GM12878 (cell line): ENCODE measurements around the gene CAMTA1. TPM values are rescaled to one million over a fixed set of nuclear protein-coding genes. Genes with fewer than 3 reads are reported as not detected.

Source experiments
- ATAC-seq: fragments of 200-7000 bp; cut with Tn5 transposase; 3 replicates; pipeline ENCODE4 v1.9.1; 2020; ENCODE audit warnings: mild to moderate bottlenecking, moderate library complexity
- BruUV-seq: library from RNA; stranded (reverse); fragments of 400-500 nt; replicated peaks from 2 replicates; lab custom pipeline; 2021; lab: Mats Ljungman, UMichigan
- CTCF ChIA-PET: fragments of 300-600 bp; sonication (Branson Sonifier 250); formaldehyde crosslinking; extraction: SDS; loops from one replicate; lab custom pipeline; 2021; ENCODE audit warnings: inconsistent platforms; lab: Yijun Ruan, JAX
- POLR2A ChIA-PET: fragments of 350-600 bp; formaldehyde crosslinking; extraction: SDS; loops from one replicate; lab custom pipeline; 2021; ENCODE audit warnings: inconsistent platforms; lab: Charles Lee
- RAD21 ChIA-PET: fragments of 300-600 bp; sonication (Branson Sonifier 250); formaldehyde crosslinking; loops from one replicate; lab custom pipeline; 2023; ENCODE audit warnings: antibody characterized with exemption; ENCODE audit not compliant: unreplicated experiment; lab: Charles Lee
- SMC1A ChIA-PET: fragments of 300-600 bp; sonication (Branson Sonifier 250); formaldehyde crosslinking; loops from one replicate; lab custom pipeline; 2023; ENCODE audit not compliant: unreplicated experiment, uncharacterized antibody; lab: Charles Lee
- DNase-seq: peaks from one replicate; pipeline ENCODE4 v3.0.0-alpha.2; 2011; ENCODE audit warnings: low read depth, low spot score
- FAIRE-seq: peaks from 3 replicates; lab custom pipeline; 2011; peaks lifted over from hg19 to GRCh38; lab: Jason Lieb, UNC
- H2AFZ ChIP-seq: 2 replicates; pipeline ENCODE4 v1.6.0; 2011; ENCODE audit warnings: low read depth, low read length, control low read depth; ENCODE audit not compliant: control insufficient read depth
- H3K27ac ChIP-seq: 2 replicates; pipeline ENCODE4 v1.5.1; 2011; ENCODE audit warnings: control low read depth; ENCODE audit not compliant: control insufficient read depth, insufficient read depth
- H3K27me3 ChIP-seq, 2 experiments: replicated peaks in 1 of 2; 2 replicates each; pipeline versions ENCODE4 v1.6.0 to v1.6.1; 2011; ENCODE audit warnings: low read length in 1 of 2; ENCODE audit not compliant: control insufficient read depth in 2 of 2, insufficient read depth in 2 of 2
- H3K36me3 ChIP-seq, 2 experiments: 2 replicates each; pipeline ENCODE4 v1.5.1; 2011; ENCODE audit warnings: low read length in 1 of 2; ENCODE audit not compliant: control insufficient read depth in 2 of 2, insufficient read depth in 2 of 2
- H3K4me1 ChIP-seq: 2 replicates; pipeline ENCODE4 v1.6.1; 2011; ENCODE audit warnings: mild to moderate bottlenecking, low read length, moderate library complexity, mixed read lengths; ENCODE audit not compliant: control insufficient read depth, insufficient read depth
- H3K4me2 ChIP-seq: 2 replicates; pipeline ENCODE4 v1.6.0; 2011; ENCODE audit warnings: control low read depth; ENCODE audit not compliant: control insufficient read depth, insufficient read depth
- H3K4me3 ChIP-seq: fragments of 200-600 bp; sonication (generic); 2 replicates; pipeline ENCODE4 v1.5.1; 2016
- H3K79me2 ChIP-seq: 2 replicates; pipeline ENCODE4 v1.6.0; 2011; ENCODE audit warnings: low read length; ENCODE audit not compliant: control insufficient read depth, insufficient read depth
- H3K9ac ChIP-seq: 2 replicates; pipeline ENCODE4 v1.8.0; 2011; ENCODE audit warnings: low read length, control low read depth, mixed read lengths; ENCODE audit not compliant: control insufficient read depth, insufficient read depth
- H3K9me3 ChIP-seq: replicated peaks from 3 replicates; pipeline ENCODE4 v1.5.1; 2011; ENCODE audit warnings: mild to moderate bottlenecking, low read length; ENCODE audit not compliant: control insufficient read depth, insufficient read depth
- H4K20me1 ChIP-seq: 2 replicates; pipeline ENCODE4 v1.6.0; 2011; ENCODE audit not compliant: control insufficient read depth, insufficient read depth
- CHD1 ChIP-seq: IDR thresholded peaks from 2 replicates; pipeline ENCODE4 v1.6.1; 2012; ENCODE audit warnings: low read depth, low read length, improper control_type of control experiment
- CUX1 ChIP-seq: IDR thresholded peaks from 2 replicates; pipeline ENCODE4 v1.6.1; 2012; ENCODE audit warnings: improper control_type of control experiment, low read depth, low read length; ENCODE audit not compliant: insufficient replicate concordance
- FOS ChIP-seq: IDR thresholded peaks from 3 replicates; pipeline ENCODE4 v1.6.1; 2011; ENCODE audit warnings: borderline replicate concordance; ENCODE audit not compliant: insufficient read length; ENCODE audit errors: extremely low read depth
- IKZF2 ChIP-seq, 2 experiments: fragments of 450-650 bp; IDR thresholded peaks; 2 replicates each; pipeline ENCODE4 v1.6.1; 2017; ENCODE audit warnings: mild to moderate bottlenecking in 2 of 2, moderate library complexity in 2 of 2
- MAX ChIP-seq: IDR thresholded peaks from 2 replicates; pipeline ENCODE4 v1.6.1; 2012; ENCODE audit warnings: low read depth, low read length, improper control_type of control experiment
- NFIC ChIP-seq: IDR thresholded peaks from 2 replicates; pipeline ENCODE4 v1.6.1; 2012; ENCODE audit warnings: low read depth, mild to moderate bottlenecking, inconsistent platforms, low read length, moderate library complexity
- NR2C2 ChIP-seq: IDR thresholded peaks from 2 replicates; pipeline ENCODE4 v1.6.1; 2011; ENCODE audit warnings: borderline replicate concordance, low read depth; ENCODE audit not compliant: control insufficient read depth, insufficient read length
- NRF1 ChIP-seq: conservative IDR thresholded peaks from 2 replicates; pipeline ENCODE4 v1.6.1; 2011; ENCODE audit warnings: mild to moderate bottlenecking, low read depth, low read length, improper control_type of control experiment
- PAX5 ChIP-seq: IDR thresholded peaks from 2 replicates; pipeline ENCODE4 v1.6.1; 2011; ENCODE audit warnings: low read depth, low read length, borderline replicate concordance
- POU2F2 ChIP-seq: IDR thresholded peaks from 3 replicates; pipeline ENCODE4 v1.6.1; 2011; ENCODE audit warnings: low read depth, mild to moderate bottlenecking, low read length, borderline replicate concordance
- RAD51 ChIP-seq: fragments of 450-650 bp; IDR thresholded peaks from 2 replicates; pipeline ENCODE4 v1.6.1; 2016; ENCODE audit warnings: moderate library complexity, mild to moderate bottlenecking, inconsistent platforms
- RB1 ChIP-seq: fragments of 450-650 bp; formaldehyde crosslinking; IDR thresholded peaks from 2 replicates; pipeline ENCODE4 v1.6.1; 2017; ENCODE audit warnings: mild to moderate bottlenecking, borderline replicate concordance
- SIX5 ChIP-seq: IDR thresholded peaks from 2 replicates; pipeline ENCODE4 v1.6.1; 2011; ENCODE audit warnings: mild to moderate bottlenecking, low read depth, low read length, moderate library complexity; ENCODE audit not compliant: severe bottlenecking
- SKIL ChIP-seq: fragments of 450-650 bp; IDR thresholded peaks from 2 replicates; pipeline ENCODE4 v1.6.1; 2017; ENCODE audit warnings: mild to moderate bottlenecking, low read depth, inconsistent platforms; ENCODE audit not compliant: poor library complexity, severe bottlenecking
- SPI1 ChIP-seq: IDR thresholded peaks from 2 replicates; pipeline ENCODE4 v1.6.1; 2011; ENCODE audit warnings: low read depth, mild to moderate bottlenecking, low read length, moderate library complexity, borderline replicate concordance; ENCODE audit not compliant: insufficient read depth
- ZNF217 ChIP-seq: fragments of 450-650 bp; IDR thresholded peaks from 2 replicates; pipeline ENCODE4 v1.6.1; 2017; ENCODE audit warnings: antibody characterized with exemption, mild to moderate bottlenecking
- ZZZ3 ChIP-seq: IDR thresholded peaks from 2 replicates; pipeline ENCODE4 v1.6.1; 2011; ENCODE audit warnings: low read depth; ENCODE audit not compliant: control insufficient read depth, insufficient read length
- whole genome bisulfite sequencing: methylation state at CpG from one replicate; pipeline ENCODE4 v1.1.6; 2016; ENCODE audit warnings: low lambda C conversion rate; ENCODE audit not compliant: insufficient replicate concordance, insufficient coverage; ENCODE audit errors: missing lambda C conversion rate; 5-methylcytosine and 5-hydroxymethylcytosine counted together
- in situ Hi-C: fragments of 300-500 bp; cut with MboI; formaldehyde crosslinking; loops from 9 replicates; pipeline ENCODE4 v1.14.3; 2018; ENCODE audit warnings: mixed read lengths
- intact Hi-C: fragments of 100-400 bp; cut with micrococcal nuclease; formaldehyde crosslinking; loops from one replicate; pipeline ENCODE4 v1.14.2; 2022; ENCODE audit not compliant: unreplicated experiment
- polyA plus RNA-seq, 11 experiments: library from polyadenylated mRNA; depleted of rRNA in 4 of 11; unstranded in 6 of 11; stranded (reverse) in 5 of 11; fragments of >200 nt; fragmentation: Nextera tagmentation in 4 of 11; fragmentation: Illumina TruSeq in 1 of 11; extraction: Ambion mirVana in 4 of 11; extraction: Trizol in 1 of 11; gene quantifications; 1 replicate in 1 of 11; 2 replicates in 10 of 11; pipeline versions ENCODE4 v1.2.1 to v1.2.3, GENCODE V29; 2011 to 2016; ENCODE audit warnings: inconsistent platforms in 2 of 11, missing spikeins in 2 of 11, low read depth in 1 of 11
- total RNA-seq, 4 experiments: library from RNA; depleted of rRNA in 3 of 4; stranded (reverse); fragments of >200 nt in 3 of 4; fragmentation: Illumina TruSeq in 1 of 4; extraction: Trizol in 1 of 4; gene quantifications; 2 replicates each; pipeline versions ENCODE4 v1.2.1 to v1.2.3, GENCODE V29; 2013 to 2021

CAMTA1 gene
- total and polyA plus RNA-seq, 10 of the 15 experiments (the other 5 are each of a cell fraction or from before 2014, with no cell fraction given) = 37.7 to 148 (median 76.4) TPM

GRCh38 chr1:7376676-7377075, 591.4 kb downstream of the CAMTA1 start:
- no peaks in the 10 kb centered on the region for H3K79me2 ChIP-seq
- no peak overlapping the region for H3K27ac ChIP-seq
- intact Hi-C loops (no loop called here), in situ Hi-C loops (no loop called here)
- DNase-seq (no peak), ATAC-seq (no peak), FAIRE-seq (no peak)
- ChIA-PET POLR2A (no interaction called here), RAD21 (no interaction called here), SMC1A (no interaction called here), CTCF (no interaction called here)
- no peaks in the 10 kb centered on the region for H4K20me1 ChIP-seq
- no peak overlapping the region for H3K4me2 ChIP-seq
- H3K9ac ChIP-seq = no peak overlapping the region
- H3K27me3 ChIP-seq = no peaks in the 10 kb centered on the region; a peak in 2 of 4 replicates
- H2AFZ ChIP-seq = no peak overlapping the region
- H3K4me1 ChIP-seq = no peaks in the 10 kb centered on the region
- 32% methylated on average over 4 of the region's 4 CpGs for WGBS
- H3K9me3 ChIP-seq = no peaks in the 10 kb centered on the region; the same call in 2 of the 3 replicates
- BruUV-seq = no TSS peak
- H3K36me3 ChIP-seq = no peaks in the 10 kb centered on the region
- no peak overlapping the region for H3K4me3 ChIP-seq
- TF ChIP-seq NR2C2 (no peak), RB1 (no peak), PAX5 (no peak), NRF1 (no peak), POU2F2 (no peak), MAX (no peak), IKZF2 (IDR thresholded peaks at IDR 0.05) (no peak), FOS (no peak), ZZZ3 (no peak), CUX1 (no peak), RAD51 (no peak), NFIC (no peak), SPI1 (no peak), CHD1 (no peak), SIX5 (no peak), SKIL (no peak), ZNF217 (no peak)
